Esophagus (tissue), 2 donors: ENCODE results near the gene TACC2. TPM values are rescaled to one million over a fixed set of nuclear protein-coding genes. Genes with fewer than 3 reads are reported as not detected.

ENCODE experiments used
- H3K27ac ChIP-seq, 2 donors: one replicate each; pipeline ENCODE4 v1.5.1; 2013; ENCODE audit warnings: low read depth in 2 of 2, mild to moderate bottlenecking in 2 of 2, inconsistent platforms in 1 of 2, low read length in 1 of 2, moderate library complexity in 1 of 2
- H3K27me3 ChIP-seq, 2 donors: one replicate each; pipeline ENCODE4 v1.6.1; 2013; ENCODE audit warnings: low read length in 2 of 2, control low read depth in 1 of 2, mild to moderate bottlenecking in 1 of 2; ENCODE audit not compliant: insufficient read depth in 2 of 2, control insufficient read depth in 1 of 2
- H3K36me3 ChIP-seq, 2 donors: one replicate each; pipeline ENCODE4 v1.6.1; 2013; ENCODE audit warnings: low read length in 1 of 2; ENCODE audit not compliant: control insufficient read depth in 2 of 2, insufficient read depth in 2 of 2
- H3K4me1 ChIP-seq, 2 donors: one replicate each; pipeline ENCODE4 v1.6.1; 2013; ENCODE audit warnings: low read length in 1 of 2; ENCODE audit not compliant: control insufficient read depth in 2 of 2, insufficient read depth in 2 of 2
- H3K4me3 ChIP-seq, 2 donors: one replicate each; pipeline ENCODE4 v1.5.1; 2013; ENCODE audit warnings: low read length in 2 of 2, mild to moderate bottlenecking in 2 of 2, low read depth in 1 of 2, moderate library complexity in 1 of 2
- H3K9me3 ChIP-seq, 2 donors: one replicate each; pipeline ENCODE4 v1.6.1; 2013; ENCODE audit warnings: mild to moderate bottlenecking in 2 of 2, low read depth in 1 of 2, low read length in 1 of 2, moderate library complexity in 1 of 2; ENCODE audit not compliant: control insufficient read depth in 2 of 2, insufficient read depth in 1 of 2
- WGBS, 2 donors: extraction: QIAGEN DNeasy Blood & Tissue Kit; methylation state at CpG; one replicate each; pipeline ENCODE4 v1.1.7; 2013; 5-methylcytosine and 5-hydroxymethylcytosine counted together
- polyA plus RNA-seq, 2 donors: library from polyadenylated mRNA; stranded (reverse); fragments of 200-250 nt; gene quantifications; one replicate each; pipeline ENCODE4 v1.2.3, GENCODE V29; 2013
- donor health status: healthy with polysubstance abuse.
- donor health status: Bipolar disorder and iron deficiency.

Gene TACC2
- polyA plus RNA-seq, 2 donors = 47.8 to 51.8 TPM

DNA sequence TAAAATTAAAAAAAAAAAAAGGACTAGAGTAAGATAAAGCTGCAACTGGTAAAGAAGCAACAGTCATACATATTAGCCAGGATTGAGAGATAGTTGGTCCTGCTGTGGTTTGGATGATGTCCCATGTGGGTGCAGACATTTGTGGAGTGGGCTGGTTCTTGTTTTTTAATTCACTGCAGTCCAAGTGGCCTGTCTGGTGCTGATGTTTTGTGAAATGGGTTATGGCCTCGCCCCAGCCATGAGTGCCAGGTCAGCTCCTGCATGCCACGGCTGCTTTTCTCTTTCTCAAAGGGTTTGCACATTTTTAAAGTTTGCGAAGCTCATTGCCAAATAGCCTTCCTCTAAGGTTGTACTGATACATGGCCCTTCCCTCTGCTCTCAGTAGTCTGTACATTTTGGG is 268.1 kb downstream of the TACC2 start:
- WGBS, 2 donors = 70 to 88% methylated on average over 3 of the region's 3 CpGs

DNA sequence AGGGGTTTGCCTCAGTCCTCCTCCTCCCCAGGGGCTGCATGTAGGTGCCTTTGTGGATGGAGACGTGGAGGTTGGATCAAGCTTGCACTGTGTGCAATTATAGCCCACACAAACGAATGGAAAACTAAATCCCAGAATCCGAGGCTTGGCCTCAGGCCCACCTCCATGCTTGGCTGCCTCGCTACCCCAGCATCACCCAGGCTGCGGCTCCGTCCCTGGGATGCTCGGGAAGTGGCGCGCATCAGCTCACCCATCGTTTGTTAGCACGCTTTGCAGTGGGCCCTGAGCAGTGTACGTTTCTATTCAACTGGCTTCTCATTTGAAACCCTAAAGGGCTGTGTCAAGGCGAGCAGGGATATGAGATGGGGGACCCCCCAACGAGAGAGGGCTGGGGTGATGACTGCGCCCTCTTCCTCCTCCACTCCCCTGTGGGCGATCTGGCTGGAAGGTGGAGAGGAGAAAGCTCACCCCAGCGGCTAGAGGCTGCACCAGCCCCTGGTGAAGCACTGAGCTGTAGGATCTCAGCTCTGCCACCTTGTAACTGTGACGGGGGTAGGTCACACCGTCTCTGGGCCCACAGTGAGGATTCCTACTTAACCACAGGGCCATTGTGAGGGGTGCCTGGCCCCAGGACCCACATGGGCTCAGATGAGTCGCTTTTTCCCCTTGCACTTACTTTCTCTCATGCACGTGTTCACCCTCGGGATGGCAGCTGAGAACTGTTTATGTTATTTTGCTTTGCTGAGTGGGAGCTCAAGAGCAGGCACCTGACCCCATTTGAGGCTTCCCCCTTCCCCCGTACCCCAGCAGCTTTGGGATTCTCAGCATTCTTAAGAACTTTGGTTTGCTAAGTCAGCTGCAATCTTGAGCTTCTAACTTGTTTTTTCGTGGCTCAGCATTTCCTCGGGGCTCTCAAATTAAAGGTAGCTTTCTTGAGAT is 269.4 kb downstream of the TACC2 start:
- Histone ChIP-seq H3K4me1 (no peaks in the 10 kb centered on the region), H3K27ac (peak overlapping the region in 1 of 2 donors; percentile 2), H3K27me3 (no peaks in the 10 kb centered on the region), H3K4me3 (no peak overlapping the region), H3K9me3 (no peaks in the 10 kb centered on the region), H3K36me3 (peaks cover 3 to 22% of the 10 kb centered on the region in 2 donors)
- 66 to 67% methylated on average over 25 of the region's 25 CpGs for WGBS, 2 donors

More for the DNA sequence above, 268.1 kb downstream of the TACC2 start:
- H3K27ac ChIP-seq = no peak overlapping the region
- no peaks in the 10 kb centered on the region for H3K27me3 ChIP-seq
- H3K4me3 ChIP-seq = no peak overlapping the region
- peaks cover 8 to 28% of the 10 kb centered on the region in 2 donors for H3K36me3 ChIP-seq
- no peaks in the 10 kb centered on the region for H3K4me1 ChIP-seq
- no peaks in the 10 kb centered on the region for H3K9me3 ChIP-seq

DNA sequence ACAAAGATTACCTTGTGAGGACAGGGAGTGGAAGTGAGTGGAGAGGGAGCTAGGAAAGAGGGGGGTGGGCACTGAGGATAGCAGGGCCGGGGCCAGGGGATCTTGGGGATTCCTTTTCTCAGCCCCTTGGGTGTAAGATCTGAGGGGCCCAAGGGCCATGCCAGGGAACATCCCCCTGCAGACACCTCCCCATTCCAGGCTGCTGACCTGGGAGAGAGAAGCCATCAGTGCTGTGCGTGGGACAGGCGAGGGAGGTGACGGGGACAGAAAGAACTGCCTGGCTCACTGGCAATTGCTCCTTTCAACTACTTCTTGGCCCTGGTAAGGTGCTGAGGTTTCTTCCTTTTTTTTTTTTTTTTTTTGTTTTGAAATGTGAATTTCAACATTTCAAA is 270.1 kb downstream of the TACC2 start:
- Histone ChIP-seq H3K4me3 (no peak overlapping the region), H3K4me1 (no peaks in the 10 kb centered on the region), H3K27ac (no peak overlapping the region), H3K36me3 (peaks cover 0 to 18% of the 10 kb centered on the region in 2 donors), H3K9me3 (no peaks in the 10 kb centered on the region), H3K27me3 (no peaks in the 10 kb centered on the region)
- 89 to 92% methylated on average over 4 of the region's 4 CpGs for WGBS, 2 donors

DNA sequence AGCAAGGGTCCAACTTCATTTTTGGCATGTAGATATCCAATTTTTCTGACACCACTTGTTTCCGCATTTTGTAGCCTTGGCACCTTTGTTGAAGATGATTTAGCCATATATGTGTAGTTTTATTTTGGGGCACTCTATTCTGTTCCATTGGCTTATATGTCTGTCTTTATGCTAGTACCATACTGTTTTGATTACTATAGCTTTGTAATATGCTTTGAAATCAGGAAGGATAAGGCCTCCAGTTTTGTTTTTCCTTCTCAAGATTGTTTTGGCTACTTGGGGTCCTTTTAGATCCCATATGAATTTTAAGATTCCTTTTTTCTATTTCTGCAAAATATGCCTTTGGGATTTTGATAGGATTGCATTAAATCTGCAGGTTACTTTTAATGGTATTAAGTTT is 272.6 kb downstream of the TACC2 start:
- Histone ChIP-seq H3K27me3 (no peaks in the 10 kb centered on the region), H3K36me3 (peaks cover 0 to 10% of the 10 kb centered on the region in 2 donors), H3K4me3 (no peak overlapping the region), H3K27ac (no peak overlapping the region), H3K4me1 (no peaks in the 10 kb centered on the region), H3K9me3 (no peaks in the 10 kb centered on the region)
- 72 to 74% methylated on average over 1 of the region's 1 CpG for WGBS, 2 donors

DNA sequence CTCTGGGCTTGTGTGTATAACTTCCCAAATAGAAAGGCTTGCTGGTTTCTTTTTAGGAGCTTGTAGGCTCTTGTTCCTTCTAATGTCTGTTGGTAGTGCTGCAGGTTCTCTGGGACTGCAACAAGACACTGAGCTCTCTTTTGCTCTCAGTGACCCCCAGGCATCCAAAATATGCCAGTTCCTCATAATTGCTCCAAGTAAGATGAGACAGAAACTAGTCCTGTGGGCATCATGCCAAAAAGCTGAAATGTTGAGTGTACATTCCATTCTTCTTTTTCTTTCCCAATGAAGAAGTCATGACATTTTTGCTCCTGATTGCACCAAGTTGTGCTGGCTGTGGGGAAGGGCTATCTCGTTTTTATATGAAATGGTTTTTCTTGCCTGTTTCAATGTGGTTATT is 275.0 kb downstream of the TACC2 start:
- no peaks in the 10 kb centered on the region for H3K4me1 ChIP-seq
- no peak overlapping the region for H3K27ac ChIP-seq
- peaks cover 0 to 2% of the 10 kb centered on the region in 2 donors for H3K36me3 ChIP-seq
- no peak overlapping the region for H3K4me3 ChIP-seq
- no peaks in the 10 kb centered on the region for H3K27me3 ChIP-seq
- WGBS, 2 donors = 51 to 68% methylated on average over 1 of the region's 1 CpG
- H3K9me3 ChIP-seq = no peaks in the 10 kb centered on the region

DNA sequence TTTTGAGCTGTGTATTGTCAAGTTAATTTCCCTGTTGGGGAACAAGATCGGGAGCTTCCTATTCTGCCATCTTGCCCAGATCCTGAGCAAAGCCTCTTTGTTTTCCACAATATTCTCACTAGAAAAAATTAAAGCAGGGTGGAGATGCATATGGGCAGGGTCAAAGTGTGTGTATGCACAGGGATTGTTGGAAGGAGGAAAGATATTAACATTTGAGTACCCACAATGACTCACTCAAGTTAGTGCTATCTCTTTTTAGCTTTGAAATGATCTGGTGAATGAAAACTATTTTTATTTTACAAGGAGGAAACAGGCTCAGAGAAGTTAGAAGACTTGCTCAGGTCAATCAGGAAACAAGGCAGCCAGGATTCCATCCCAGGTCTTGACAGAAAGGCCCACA is 275.5 kb downstream of the TACC2 start:
- no peaks in the 10 kb centered on the region for H3K9me3 ChIP-seq
- H3K36me3 ChIP-seq = peaks cover 0 to 3% of the 10 kb centered on the region in 2 donors
- H3K27me3 ChIP-seq = no peaks in the 10 kb centered on the region
- H3K4me3 ChIP-seq = no peak overlapping the region
- WGBS, 2 donors = 81 to 94% methylated on average over 1 of the region's 1 CpG
- no peaks in the 10 kb centered on the region for H3K4me1 ChIP-seq
- no peak overlapping the region for H3K27ac ChIP-seq

DNA sequence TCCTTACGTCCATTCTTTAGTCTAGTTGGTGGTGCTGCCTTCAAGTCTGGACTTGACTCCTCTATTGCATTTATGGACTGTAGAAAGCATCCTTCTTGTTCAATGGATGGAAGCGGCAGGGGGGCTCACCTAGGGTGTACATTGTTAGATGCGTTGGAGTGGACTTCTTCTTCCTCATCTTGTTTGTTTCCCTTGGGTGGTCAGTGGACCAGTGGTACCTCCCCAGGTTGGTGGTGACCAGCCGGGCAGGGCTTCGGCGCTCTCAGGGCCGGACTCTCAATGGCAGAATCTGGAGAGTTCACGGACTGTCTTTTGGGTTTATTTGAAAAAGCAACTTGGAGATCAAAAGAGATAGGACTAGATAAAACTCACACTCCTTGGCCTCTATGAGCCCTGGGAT is 276.0 kb downstream of the TACC2 start:
- H3K9me3 ChIP-seq = no peaks in the 10 kb centered on the region
- WGBS, 2 donors = 90 to 97% methylated on average over 8 of the region's 8 CpGs
- H3K4me1 ChIP-seq = no peaks in the 10 kb centered on the region
- no peak overlapping the region for H3K27ac ChIP-seq
- H3K36me3 ChIP-seq = peaks cover 5 to 8% of the 10 kb centered on the region in 2 donors
- no peak overlapping the region for H3K4me3 ChIP-seq
- H3K27me3 ChIP-seq = no peaks in the 10 kb centered on the region

DNA sequence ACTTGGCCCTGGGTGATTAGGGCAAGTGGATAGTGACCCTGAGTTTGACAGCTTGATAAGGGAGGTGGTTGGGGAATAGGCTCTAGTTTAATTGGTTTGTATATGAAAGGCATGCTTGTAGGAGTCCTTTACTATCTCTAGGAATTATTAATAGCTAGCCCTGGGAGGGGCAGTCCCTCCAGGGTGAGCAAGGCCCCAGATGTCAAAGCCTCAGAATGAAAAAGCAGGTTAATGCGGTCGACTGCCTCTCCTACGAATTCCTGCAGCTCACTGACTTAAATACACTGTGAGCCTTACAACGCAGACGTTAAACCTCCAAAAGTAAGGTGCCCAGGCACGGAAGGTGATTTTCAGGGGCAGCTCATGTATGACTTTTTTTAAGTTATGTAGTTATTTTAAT is 276.9 kb downstream of the TACC2 start:
- H3K9me3 ChIP-seq = no peaks in the 10 kb centered on the region
- 83 to 86% methylated on average over 6 of the region's 6 CpGs for WGBS, 2 donors

DNA sequence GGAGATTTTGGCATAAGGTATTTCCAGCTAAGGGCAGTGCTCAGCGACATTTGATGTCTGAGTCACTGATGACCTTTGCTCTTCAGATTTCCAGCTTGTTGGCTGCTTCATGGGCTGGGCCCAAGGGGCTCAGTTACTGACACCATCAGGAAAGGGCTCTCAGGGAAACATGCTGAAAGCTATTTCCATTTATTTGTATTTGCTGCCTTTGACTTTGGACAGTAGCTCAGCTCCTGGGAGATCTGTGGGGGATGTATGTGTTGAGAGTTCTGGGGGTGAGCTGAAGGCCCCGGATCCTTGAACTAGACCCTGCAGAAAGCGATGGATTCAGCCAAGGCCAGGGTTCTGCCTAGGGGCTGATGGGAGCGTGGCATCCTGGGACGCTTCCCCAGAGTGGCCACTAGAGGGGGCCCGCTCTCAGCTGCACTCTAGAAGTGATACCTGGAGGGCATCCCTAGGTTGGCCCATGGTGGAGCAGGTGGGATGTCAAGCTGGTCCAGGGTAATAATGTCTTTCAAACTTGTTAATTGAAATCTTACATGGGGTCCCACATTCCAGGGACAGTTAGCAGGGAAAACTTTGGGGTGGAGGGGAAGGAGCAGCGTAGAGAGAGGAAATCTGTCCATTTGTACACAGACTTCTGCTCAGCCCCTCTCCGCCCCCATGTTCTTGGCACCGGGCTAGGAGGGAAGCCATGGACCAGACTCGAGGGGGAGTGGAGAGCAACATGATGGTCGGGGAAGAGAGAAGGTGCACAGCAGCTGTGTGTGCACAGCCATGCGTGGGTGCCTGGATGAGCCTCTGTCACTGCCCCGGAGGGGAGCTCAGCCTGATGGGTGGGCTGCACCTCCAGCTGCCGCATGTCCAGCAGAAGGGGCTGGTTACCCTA is 279.1 kb downstream of the TACC2 start:
- WGBS, 2 donors = 46 to 51% methylated on average over 14 of the region's 14 CpGs
- H3K36me3 ChIP-seq = peaks cover 9 to 10% of the 10 kb centered on the region in 2 donors
- no peak overlapping the region for H3K4me3 ChIP-seq
- no peak overlapping the region for H3K27ac ChIP-seq
- H3K9me3 ChIP-seq = no peaks in the 10 kb centered on the region
- no peaks in the 10 kb centered on the region for H3K4me1 ChIP-seq
- no peaks in the 10 kb centered on the region for H3K27me3 ChIP-seq

More for the DNA sequence above, 276.9 kb downstream of the TACC2 start:
- H3K4me3 ChIP-seq = no peak overlapping the region
- H3K27ac ChIP-seq = no peak overlapping the region
- no peaks in the 10 kb centered on the region for H3K27me3 ChIP-seq
- peaks cover 7 to 9% of the 10 kb centered on the region in 2 donors for H3K36me3 ChIP-seq
- H3K4me1 ChIP-seq = no peaks in the 10 kb centered on the region
